ENCODE data around the gene PLA2G4B.

GRCh38 chr15:41877631-41878354 is 39.1 kb downstream of the PLA2G4B start:
- TF ChIP-seq CTCF (IDR thresholded peaks at IDR 0.05): no peak
- TF ChIP-seq EZH2 (IDR thresholded peaks at IDR 0.05; ENCODE audit: borderline replicate concordance, insufficient read depth, low read depth, low read length, poor library complexity, severe bottlenecking): no peak
